Left renal pelvis (tissue), 4 donors: ENCODE data around the gene ASCL4. TPM values are rescaled to one million over a fixed set of nuclear protein-coding genes. Genes with fewer than 3 reads are reported as not detected.

ENCODE experiments used
- DNase-seq, 4 donors: peaks; one replicate each; pipeline ENCODE4 v3.0.0-alpha.2; 2013; ENCODE audit warnings: low read depth in 4 of 4, low spot score in 3 of 4
- polyA plus RNA-seq, 4 donors: library from polyadenylated mRNA; unstranded; fragments of 120-200 nt; gene quantifications; one replicate each; pipeline ENCODE4 v1.2.1, GENCODE V29; 2013; ENCODE audit not compliant: insufficient read length in 4 of 4

ASCL4 gene
- polyA plus RNA-seq, 4 donors = not detected

GRCh38 chr12:107776171-107776570, 1.7 kb downstream of the ASCL4 start:
- DNase-seq = no peak

- no peak for DNase-seq
Observed at GRCh38 chr12:107778383-107779025, 4.0 kb downstream of the ASCL4 start.

GRCh38 chr12:107779077-107779831, 4.8 kb downstream of the ASCL4 start:
- DNase-seq = no peak

GRCh38 chr12:107780298-107780697, 5.8 kb downstream of the ASCL4 start:
- DNase-seq = no peak

GRCh38 chr12:107782067-107782466, 7.6 kb downstream of the ASCL4 start:
- DNase-seq = no peak

GRCh38 chr12:107783406-107784376, 9.2 kb downstream of the ASCL4 start:
- DNase-seq = no peak

- DNase-seq = no peak
Observed at GRCh38 chr12:107788281-107788680, 13.8 kb downstream of the ASCL4 start.

- no peak for DNase-seq
Observed at GRCh38 chr12:107788690-107789458, 14.4 kb downstream of the ASCL4 start.

GRCh38 chr12:107791465-107792089, 17.1 kb downstream of the ASCL4 start:
- DNase-seq = no peak

- no peak for DNase-seq
Observed at GRCh38 chr12:107794451-107794850, 19.9 kb downstream of the ASCL4 start.

GRCh38 chr12:107798580-107798979, 24.1 kb downstream of the ASCL4 start:
- DNase-seq = no peak

GRCh38 chr12:107801150-107801549, 26.6 kb downstream of the ASCL4 start:
- DNase-seq = no peak

GRCh38 chr12:107803092-107803491, 28.6 kb downstream of the ASCL4 start:
- no peak for DNase-seq

GRCh38 chr12:107805488-107806180, 31.1 kb downstream of the ASCL4 start:
- DNase-seq = no peak

- DNase-seq = no peak
Observed at GRCh38 chr12:107807471-107808150, 33.1 kb downstream of the ASCL4 start.

GRCh38 chr12:107817250-107817649, 42.7 kb downstream of the ASCL4 start:
- no peak for DNase-seq

GRCh38 chr12:107818984-107819383, 44.5 kb downstream of the ASCL4 start:
- no peak for DNase-seq

- no peak for DNase-seq
Observed at GRCh38 chr12:107822356-107822755, 47.9 kb downstream of the ASCL4 start.
